Type B pancreatic cell (in vitro differentiated cells): ENCODE measurements around the gene MAGI1. TPM values are rescaled to one million over a fixed set of nuclear protein-coding genes. Genes with fewer than 3 reads are reported as not detected.
A peak's percentile ranks its signal among the peaks of the same experiment; 100 is the strongest.
"Not testable (repeated sequence)": the region's sequence is repeated elsewhere in the genome, so short reads cannot be mapped to it uniquely, and the experiment has no call there.

Source experiments
- DNase-seq: peaks from one replicate; pipeline ENCODE4 v3.0.0; 2021; ENCODE audit warnings: mixed read lengths; ENCODE audit not compliant: unreplicated experiment; ENCODE audit errors: extremely low spot score
- H3K27ac Mint-ChIP-seq: 2 replicates; pipeline ENCODE4 v1.8.0; 2021; ENCODE audit warnings: mild to moderate bottlenecking, mixed read lengths
- H3K27me3 Mint-ChIP-seq: 2 replicates; pipeline ENCODE4 v1.8.0; 2021; ENCODE audit warnings: mixed read lengths
- H3K36me3 Mint-ChIP-seq: 2 replicates; pipeline ENCODE4 v1.8.0; 2021; ENCODE audit warnings: mixed read lengths
- H3K4me1 Mint-ChIP-seq: one replicate; pipeline ENCODE4 v1.8.0; 2021; ENCODE audit warnings: mixed read lengths; ENCODE audit not compliant: unreplicated experiment
- H3K4me3 Mint-ChIP-seq: 2 replicates; pipeline ENCODE4 v1.8.0; 2021; ENCODE audit warnings: mild to moderate bottlenecking, mixed read lengths
- H3K9me3 Mint-ChIP-seq: 2 replicates; pipeline ENCODE4 v1.8.0; 2021; ENCODE audit warnings: mixed read lengths
- CTCF ChIP-seq: fragments of 200-600 bp; sonication (generic); conservative IDR thresholded peaks from 2 replicates; pipeline ENCODE4 v1.5.0; 2021; ENCODE audit warnings: antibody characterized with exemption, mild to moderate bottlenecking
- total RNA-seq: library from RNA; stranded (reverse); gene quantifications from 2 replicates; pipeline ENCODE4 v1.2.1, GENCODE V29; 2021; ENCODE audit warnings: low replicate concordance

Gene MAGI1
- total RNA-seq, 1 donor from 2014 or later: 53.1 TPM

- TF ChIP-seq CTCF: no peak
- Mint-ChIP-seq H3K4me1 (peaks cover 9% of the 10 kb centered on the region), H3K9me3 (no peaks in the 10 kb centered on the region), H3K27ac (no peak overlapping the region), H3K4me3 (no peak overlapping the region), H3K27me3 (no peaks in the 10 kb centered on the region), H3K36me3 (peaks cover 3% of the 10 kb centered on the region)
- DNase-seq: no peak
Measured at GRCh38 chr3:65864357-65864904, 174.3 kb downstream of the MAGI1 start.

GRCh38 chr3:65861718-65862117 lies 177.0 kb downstream of the MAGI1 start:
- no peak for TF ChIP-seq CTCF
- Mint-ChIP-seq H3K9me3 (no peaks in the 10 kb centered on the region), H3K27ac (peak overlapping the region; percentile 35), H3K27me3 (no peaks in the 10 kb centered on the region), H3K4me1 (peaks cover 15% of the 10 kb centered on the region), H3K36me3 (no peaks in the 10 kb centered on the region), H3K4me3 (no peak overlapping the region)
- DNase-seq: no peak

GRCh38 chr3:65859612-65860011 lies 179.1 kb downstream of the MAGI1 start:
- not testable (repeated sequence) for H3K36me3 Mint-ChIP-seq
- peaks cover 24% of the 10 kb centered on the region for H3K4me1 Mint-ChIP-seq

GRCh38 chr3:65858749-65859148 lies 180.0 kb downstream of the MAGI1 start:
- no peak for TF ChIP-seq CTCF
- H3K27ac Mint-ChIP-seq: no peak overlapping the region
- peaks cover 23% of the 10 kb centered on the region for H3K4me1 Mint-ChIP-seq
- H3K4me3 Mint-ChIP-seq: no peak overlapping the region
- H3K27me3 Mint-ChIP-seq: no peaks in the 10 kb centered on the region
- no peaks in the 10 kb centered on the region for H3K36me3 Mint-ChIP-seq
- no peaks in the 10 kb centered on the region for H3K9me3 Mint-ChIP-seq
- DNase-seq: no peak

More at GRCh38 chr3:65859612-65860011, 179.1 kb downstream of the MAGI1 start:
- H3K4me3 Mint-ChIP-seq, H3K9me3 Mint-ChIP-seq, H3K27me3 Mint-ChIP-seq, H3K27ac Mint-ChIP-seq, DNase-seq: not testable (repeated sequence)

GRCh38 chr3:65857327-65857726 lies 181.4 kb downstream of the MAGI1 start:
- Mint-ChIP-seq H3K9me3 (no peaks in the 10 kb centered on the region), H3K36me3 (no peaks in the 10 kb centered on the region), H3K27ac (peak overlapping the region; percentile 52), H3K27me3 (no peaks in the 10 kb centered on the region), H3K4me1 (peaks cover 22% of the 10 kb centered on the region), H3K4me3 (no peak overlapping the region)
- DNase-seq: no peak
- no peak for TF ChIP-seq CTCF

- Mint-ChIP-seq H3K27me3 (no peaks in the 10 kb centered on the region), H3K4me1 (peaks cover 18% of the 10 kb centered on the region), H3K9me3 (no peaks in the 10 kb centered on the region), H3K4me3 (no peak overlapping the region), H3K36me3 (no peaks in the 10 kb centered on the region), H3K27ac (peak overlapping the region; percentile 52)
- no peak for TF ChIP-seq CTCF
- DNase-seq: no peak
Measured at GRCh38 chr3:65856907-65857306, 181.8 kb downstream of the MAGI1 start.
